SK-N-SH (cell line): ENCODE measurements around the gene MAU2. TPM values are rescaled to one million over a fixed set of nuclear protein-coding genes. Genes with fewer than 3 reads are reported as not detected.

Source experiments
- CTCF ChIA-PET: fragments of 300-600, 350-600 bp; formaldehyde crosslinking; extraction: SDS; loops from one replicate; lab custom pipeline; 2021; lab: Yijun Ruan, JAX
- POLR2A ChIA-PET: fragments of 350-600 bp; sonication (Branson Sonifier 250); formaldehyde crosslinking; extraction: SDS; loops from one replicate; lab custom pipeline; 2020; ENCODE audit warnings: antibody characterized with exemption, inconsistent platforms; lab: Yijun Ruan, JAX
- DNase-seq: peaks from one replicate; pipeline ENCODE4 v3.0.0; 2012
- H2AFZ ChIP-seq: fragments of 200-600 bp; sonication (generic); 2 replicates; pipeline ENCODE4 v1.8.1; 2016; ENCODE audit warnings: antibody characterized with exemption, mild to moderate bottlenecking, low read depth
- H3F3A ChIP-seq: fragments of 200-600 bp; sonication (generic); replicated peaks from 2 replicates; pipeline ENCODE3; 2016; ENCODE audit warnings: antibody characterized with exemption, mild to moderate bottlenecking; ENCODE audit not compliant: insufficient read depth
- H3K27ac ChIP-seq, 2 experiments: fragments of 200-500 bp in 1 of 2; fragments of 200-600 bp in 1 of 2; sonication (Bioruptor generic) in 1 of 2; sonication (generic), shearing (Covaris generic) in 1 of 2; 2 replicates each; pipeline versions ENCODE4 v1.5.1 to v1.6.1; 2014 to 2016; ENCODE audit warnings: low read depth in 2 of 2, inconsistent platforms in 1 of 2, low read length in 1 of 2, mild to moderate bottlenecking in 1 of 2, mixed read lengths in 1 of 2
- H3K27me3 ChIP-seq: fragments of 200-600 bp; sonication (generic), shearing (Covaris generic); 2 replicates; pipeline ENCODE4 v1.6.1; 2016; ENCODE audit warnings: mixed run types; ENCODE audit not compliant: insufficient read depth
- H3K36me3 ChIP-seq, 2 experiments: fragments of 200-500 bp in 1 of 2; fragments of 200-600 bp in 1 of 2; sonication (Bioruptor generic) in 1 of 2; sonication (generic) in 1 of 2; replicated peaks in 1 of 2; 2 replicates each; pipeline versions ENCODE3 to v1.5.1; 2014 to 2016; ENCODE audit warnings: low read length in 1 of 2, mild to moderate bottlenecking in 1 of 2; ENCODE audit not compliant: insufficient read depth in 2 of 2, control insufficient read depth in 1 of 2
- H3K4me1 ChIP-seq, 2 experiments: fragments of 200-500 bp in 1 of 2; fragments of 200-600 bp in 1 of 2; sonication (Bioruptor generic) in 1 of 2; sonication (generic), shearing (Covaris generic) in 1 of 2; 2 replicates each; pipeline versions ENCODE4 v1.5.1 to v1.6.1; 2014 to 2016; ENCODE audit warnings: low read depth in 1 of 2, low read length in 1 of 2, mixed run types in 1 of 2; ENCODE audit not compliant: insufficient read depth in 2 of 2, control insufficient read depth in 1 of 2
- H3K4me2 ChIP-seq: fragments of 200-600 bp; sonication (generic), shearing (Covaris generic); 2 replicates; pipeline ENCODE4 v1.6.1; 2017; ENCODE audit warnings: mixed run types
- H3K4me3 ChIP-seq, 2 experiments: fragments of 200-500 bp in 1 of 2; fragments of 200-600 bp in 1 of 2; sonication (Bioruptor generic) in 1 of 2; sonication (generic), shearing (Covaris generic) in 1 of 2; 2 replicates each; pipeline versions ENCODE4 v1.5.1 to v1.8.1; 2014 to 2016; ENCODE audit warnings: low read depth in 2 of 2, inconsistent platforms in 1 of 2, low read length in 1 of 2, mild to moderate bottlenecking in 1 of 2, mixed read lengths in 1 of 2, moderate library complexity in 1 of 2
- H3K79me2 ChIP-seq: fragments of 200-600 bp; sonication (generic); 2 replicates; pipeline ENCODE4 v1.8.1; 2017; ENCODE audit warnings: mild to moderate bottlenecking; ENCODE audit not compliant: insufficient read depth
- H3K9ac ChIP-seq: fragments of 200-600 bp; sonication (generic); 2 replicates; pipeline ENCODE4 v1.6.1; 2017; ENCODE audit warnings: mixed run types
- H3K9me2 ChIP-seq: fragments of 200-600 bp; sonication (generic); 2 replicates; pipeline ENCODE4 v1.6.1; 2017; ENCODE audit warnings: mixed run types
- H3K9me3 ChIP-seq: fragments of 200-600 bp; sonication (generic); 2 replicates; pipeline ENCODE4 v1.6.1; 2017; ENCODE audit warnings: mixed run types, mild to moderate bottlenecking, moderate library complexity
- H4K20me1 ChIP-seq: fragments of 200-600 bp; sonication (generic); 2 replicates; pipeline ENCODE4 v1.6.1; 2017; ENCODE audit warnings: mild to moderate bottlenecking, mixed run types; ENCODE audit not compliant: insufficient read depth
- CTCF ChIP-seq: fragments of 200-600 bp; sonication (generic); IDR thresholded peaks from 2 replicates; pipeline ENCODE4 v1.6.1; 2017; ENCODE audit warnings: antibody characterized with exemption, mild to moderate bottlenecking, moderate library complexity
- EP300 ChIP-seq, 2 experiments: IDR thresholded peaks; 2 replicates each; pipeline versions ENCODE4 v1.4.0 to v1.6.1; 2012; ENCODE audit warnings: borderline replicate concordance in 1 of 2, low read depth in 1 of 2, low read length in 1 of 2
- EZH2phosphoT487 ChIP-seq: fragments of 200-600 bp; sonication (generic); IDR thresholded peaks from 2 replicates; pipeline ENCODE4 v1.6.1; 2017; ENCODE audit warnings: low read depth, mixed run types, mild to moderate bottlenecking, antibody characterized with exemption, moderate library complexity, borderline replicate concordance
- FOXJ3 ChIP-seq: sonication (generic); formaldehyde crosslinking; IDR thresholded peaks from 2 replicates; pipeline ENCODE4 v1.5.1; 2020; ENCODE audit warnings: mild to moderate bottlenecking, missing genetic modification reagents
- GATA2 ChIP-seq: sonication (generic); formaldehyde crosslinking; IDR thresholded peaks from 2 replicates; pipeline ENCODE4 v1.5.0; 2020; ENCODE audit warnings: mild to moderate bottlenecking, missing genetic modification reagents
- MAX ChIP-seq: IDR thresholded peaks from 2 replicates; pipeline ENCODE4 v1.4.0; 2012; ENCODE audit warnings: low read depth
- PBX3 ChIP-seq: IDR thresholded peaks from 2 replicates; pipeline ENCODE4; 2012
- POLR2AphosphoS5 ChIP-seq: IDR thresholded peaks from 2 replicates; pipeline ENCODE4 v1.6.1; 2012; ENCODE audit warnings: low read depth, low read length
- RAD21 ChIP-seq: IDR thresholded peaks from 2 replicates; pipeline ENCODE4 v1.6.1; 2012; ENCODE audit warnings: mild to moderate bottlenecking, low read length
- RCOR1 ChIP-seq: fragments of 150-350 bp; IDR thresholded peaks from 2 replicates; pipeline ENCODE4 v1.6.1; 2017; ENCODE audit warnings: antibody characterized with exemption, low read length
- SIN3A ChIP-seq: IDR thresholded peaks from 2 replicates; pipeline ENCODE4 v1.6.1; 2012; ENCODE audit warnings: low read depth, mild to moderate bottlenecking, low read length, moderate library complexity, borderline replicate concordance
- SMC3 ChIP-seq: IDR thresholded peaks from 2 replicates; pipeline ENCODE4 v1.6.1; 2012; ENCODE audit warnings: low read depth, low read length, improper control_type of control experiment
- TEAD4 ChIP-seq: IDR thresholded peaks from 2 replicates; pipeline ENCODE4 v1.4.0; 2012; ENCODE audit warnings: mild to moderate bottlenecking, borderline replicate concordance; ENCODE audit not compliant: insufficient read depth
- USF2 ChIP-seq: fragments of 150-350 bp; IDR thresholded peaks from 2 replicates; pipeline ENCODE4 v1.6.1; 2017; ENCODE audit warnings: antibody characterized with exemption, low read length, low read depth, borderline replicate concordance
- ZBTB33 ChIP-seq: IDR thresholded peaks from 2 replicates; pipeline ENCODE4 v1.4.0; 2012; ENCODE audit warnings: low read depth, borderline replicate concordance
- WGBS: methylation state at CpG from one replicate; pipeline ENCODE4 v1.1.6; 2017; ENCODE audit warnings: low lambda C conversion rate; 5-methylcytosine and 5-hydroxymethylcytosine counted together
- polyA plus RNA-seq, 3 experiments: library from polyadenylated mRNA; depleted of rRNA; stranded (reverse); fragments of >200 nt; gene quantifications; 2 replicates each; pipeline ENCODE4 v1.2.3, GENCODE V29; 2012

The MAU2 gene
- polyA plus RNA-seq, 1 of the 3 experiments (the other 2 are of a cell fraction): 17.6 TPM

GRCh38 chr19:19279853-19280252 lies 40.8 kb upstream of the MAU2 start:
- no peak overlapping the region for H3K4me2 ChIP-seq
- ChIA-PET POLR2A (no interaction called here), CTCF (no interaction called here)
- DNase-seq: no peak
- no peak overlapping the region for H3K27ac ChIP-seq
- H2AFZ ChIP-seq: no peak overlapping the region
- TF ChIP-seq MAX: no peak
- TF ChIP-seq CTCF: no peak
- TF ChIP-seq PBX3: no peak
- TF ChIP-seq USF2: no peak
- no peak for TF ChIP-seq ZBTB33
- no peak for TF ChIP-seq SMC3
- TF ChIP-seq POLR2AphosphoS5: no peak
- TF ChIP-seq GATA2: no peak
- TF ChIP-seq EP300 (IDR thresholded peaks at IDR 0.05; ENCODE audit: borderline replicate concordance in 1 of 2, low read depth in 1 of 2, low read length in 1 of 2): no peak
- TF ChIP-seq TEAD4: no peak
- H3F3A ChIP-seq: no peaks in the 10 kb centered on the region
- peaks cover 0 to 12% of the 10 kb centered on the region in 2 experiments; a peak in 1 of 4 replicates for H3K4me1 ChIP-seq
- no peaks in the 10 kb centered on the region for H3K9me2 ChIP-seq
- no peak overlapping the region for H3K4me3 ChIP-seq
- 92% methylated on average over 13 of the region's 16 CpGs for WGBS
- H3K9ac ChIP-seq: no peak overlapping the region
- peaks cover 5 to 69% of the 10 kb centered on the region in 2 experiments for H3K36me3 ChIP-seq
- H3K27me3 ChIP-seq: no peaks in the 10 kb centered on the region
- no peaks in the 10 kb centered on the region for H4K20me1 ChIP-seq
- no peaks in the 10 kb centered on the region for H3K9me3 ChIP-seq
- no peaks in the 10 kb centered on the region for H3K79me2 ChIP-seq

GRCh38 chr19:19280561-19280960 lies 40.1 kb upstream of the MAU2 start:
- no peak for DNase-seq
- ChIA-PET CTCF (interaction anchor here (1.1 kb wide), 1 partner anchor 62 kb away, joined by 3 read pairs; no protein-coding TSS in a partner anchor), POLR2A (no interaction called here)
- Histone ChIP-seq H3K9ac (no peak overlapping the region), H3K79me2 (no peaks in the 10 kb centered on the region), H3K36me3 (peaks cover 9 to 65% of the 10 kb centered on the region in 2 experiments), H3K27ac (no peak overlapping the region), H3K9me2 (no peaks in the 10 kb centered on the region), H3K27me3 (no peaks in the 10 kb centered on the region), H3F3A (no peaks in the 10 kb centered on the region), H3K4me2 (no peak overlapping the region), H2AFZ (no peak overlapping the region), H4K20me1 (no peaks in the 10 kb centered on the region), H3K4me3 (no peak overlapping the region), H3K9me3 (no peaks in the 10 kb centered on the region), H3K4me1 (peaks cover 0 to 12% of the 10 kb centered on the region in 2 experiments; a peak in 1 of 4 replicates)
- WGBS: 92% methylated on average over 11 of the region's 16 CpGs
- no peak for TF ChIP-seq GATA2
- TF ChIP-seq CTCF: no peak
- no peak for TF ChIP-seq EZH2phosphoT487
- no peak for TF ChIP-seq SIN3A
- TF ChIP-seq RAD21: no peak
- TF ChIP-seq MAX: no peak
- no peak for TF ChIP-seq FOXJ3
- TF ChIP-seq RCOR1: no peak
